Glutamatergic neuron (in vitro differentiated cells): ENCODE data around the gene KIT. TPM values are rescaled to one million over a fixed set of nuclear protein-coding genes. Genes with fewer than 3 reads are reported as not detected.

Experiments used
- DNase-seq: peaks from one replicate; pipeline ENCODE4 v3.0.0; 2022
- H3K27ac Mint-ChIP-seq: one replicate; pipeline ENCODE4 v1.8.0; 2020; ENCODE audit warnings: mild to moderate bottlenecking, mixed read lengths, inconsistent platforms; ENCODE audit not compliant: unreplicated experiment
- H3K27me3 Mint-ChIP-seq: one replicate; pipeline ENCODE4 v1.8.0; 2020; ENCODE audit warnings: mild to moderate bottlenecking, moderate library complexity, mixed read lengths, inconsistent platforms; ENCODE audit not compliant: unreplicated experiment
- H3K36me3 Mint-ChIP-seq: one replicate; pipeline ENCODE4 v1.8.0; 2020; ENCODE audit warnings: mild to moderate bottlenecking, mixed read lengths, inconsistent platforms; ENCODE audit not compliant: unreplicated experiment
- H3K4me1 Mint-ChIP-seq: one replicate; pipeline ENCODE4 v1.8.0; 2020; ENCODE audit warnings: mild to moderate bottlenecking, low read depth, mixed read lengths, inconsistent platforms; ENCODE audit not compliant: unreplicated experiment
- H3K4me3 Mint-ChIP-seq: one replicate; pipeline ENCODE4 v1.8.0; 2020; ENCODE audit warnings: mild to moderate bottlenecking, mixed read lengths, inconsistent platforms; ENCODE audit not compliant: unreplicated experiment
- H3K9me3 Mint-ChIP-seq: one replicate; pipeline ENCODE4 v1.8.0; 2020; ENCODE audit warnings: mild to moderate bottlenecking, moderate library complexity, mixed read lengths, inconsistent platforms; ENCODE audit not compliant: unreplicated experiment
- total RNA-seq: library from RNA; stranded (reverse); fragmentation: NEBNext Ultra II Directional; extraction: Animal tissue kit (Norgen Biotek cat#: 25700); gene quantifications from one replicate; pipeline ENCODE4 v1.2.1, GENCODE V29; 2021; ENCODE audit not compliant: unreplicated experiment
- TF ChIP-seq, protein P1 (sequence below): fragments of 200-600 bp; sonication (generic); IDR thresholded peaks from one replicate; pipeline ENCODE4 v1.5.0; 2021; ENCODE audit not compliant: partially characterized antibody, unreplicated experiment

Gene KIT
- total RNA-seq, 1 donor from 2014 or later: 3.0 TPM

DNA sequence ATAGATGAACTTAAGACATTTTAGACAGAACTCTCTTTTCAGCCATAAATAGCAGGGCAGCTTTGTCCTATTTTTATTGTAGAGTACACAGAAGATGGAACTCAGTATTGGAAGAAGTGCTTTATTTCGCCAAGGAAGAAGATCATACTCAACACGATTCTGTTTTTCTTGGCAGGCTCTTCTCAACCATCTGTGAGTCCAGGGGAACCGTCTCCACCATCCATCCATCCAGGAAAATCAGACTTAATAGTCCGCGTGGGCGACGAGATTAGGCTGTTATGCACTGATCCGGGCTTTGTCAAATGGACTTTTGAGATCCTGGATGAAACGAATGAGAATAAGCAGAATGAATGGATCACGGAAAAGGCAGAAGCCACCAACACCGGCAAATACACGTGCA is 37.6 kb downstream of the KIT start:
- TF ChIP-seq, protein P1, sequence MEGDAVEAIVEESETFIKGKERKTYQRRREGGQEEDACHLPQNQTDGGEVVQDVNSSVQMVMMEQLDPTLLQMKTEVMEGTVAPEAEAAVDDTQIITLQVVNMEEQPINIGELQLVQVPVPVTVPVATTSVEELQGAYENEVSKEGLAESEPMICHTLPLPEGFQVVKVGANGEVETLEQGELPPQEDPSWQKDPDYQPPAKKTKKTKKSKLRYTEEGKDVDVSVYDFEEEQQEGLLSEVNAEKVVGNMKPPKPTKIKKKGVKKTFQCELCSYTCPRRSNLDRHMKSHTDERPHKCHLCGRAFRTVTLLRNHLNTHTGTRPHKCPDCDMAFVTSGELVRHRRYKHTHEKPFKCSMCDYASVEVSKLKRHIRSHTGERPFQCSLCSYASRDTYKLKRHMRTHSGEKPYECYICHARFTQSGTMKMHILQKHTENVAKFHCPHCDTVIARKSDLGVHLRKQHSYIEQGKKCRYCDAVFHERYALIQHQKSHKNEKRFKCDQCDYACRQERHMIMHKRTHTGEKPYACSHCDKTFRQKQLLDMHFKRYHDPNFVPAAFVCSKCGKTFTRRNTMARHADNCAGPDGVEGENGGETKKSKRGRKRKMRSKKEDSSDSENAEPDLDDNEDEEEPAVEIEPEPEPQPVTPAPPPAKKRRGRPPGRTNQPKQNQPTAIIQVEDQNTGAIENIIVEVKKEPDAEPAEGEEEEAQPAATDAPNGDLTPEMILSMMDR: no peak
- H3K9me3 Mint-ChIP-seq: peaks cover 4% of the 10 kb centered on the region
- no peak for DNase-seq
- peaks cover 3% of the 10 kb centered on the region for H3K27me3 Mint-ChIP-seq
- no peak overlapping the region for H3K27ac Mint-ChIP-seq
- H3K4me1 Mint-ChIP-seq: peaks cover 8% of the 10 kb centered on the region
- H3K4me3 Mint-ChIP-seq: no peak overlapping the region
- peaks cover 3% of the 10 kb centered on the region for H3K36me3 Mint-ChIP-seq

DNA sequence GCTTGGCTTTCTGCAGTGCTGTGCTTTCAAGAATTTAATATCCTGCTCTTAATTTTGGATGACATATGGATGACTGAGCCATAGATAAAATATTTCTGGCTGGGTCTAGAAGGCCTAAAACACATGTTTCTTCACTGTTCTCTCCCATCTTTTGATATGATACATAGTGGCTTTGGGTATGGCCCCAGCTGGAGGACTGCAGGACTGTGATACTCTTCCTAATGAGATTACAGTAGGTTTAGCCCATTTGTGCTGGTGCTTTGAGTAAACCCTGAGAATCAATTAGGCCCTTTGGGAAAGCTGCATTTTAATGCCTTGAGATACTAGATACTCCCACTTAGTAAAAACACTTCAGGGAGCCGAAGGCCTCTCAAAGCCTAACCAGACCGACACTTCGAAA is 38.0 kb downstream of the KIT start:
- H3K9me3 Mint-ChIP-seq: peaks cover 4% of the 10 kb centered on the region
- H3K36me3 Mint-ChIP-seq: peaks cover 3% of the 10 kb centered on the region
- no peak overlapping the region for H3K4me3 Mint-ChIP-seq
- TF ChIP-seq, protein P1: no peak
- DNase-seq: no peak
- H3K27me3 Mint-ChIP-seq: peaks cover 3% of the 10 kb centered on the region
- peak overlapping the region; percentile 26 for H3K27ac Mint-ChIP-seq
- peaks cover 8% of the 10 kb centered on the region for H3K4me1 Mint-ChIP-seq

DNA sequence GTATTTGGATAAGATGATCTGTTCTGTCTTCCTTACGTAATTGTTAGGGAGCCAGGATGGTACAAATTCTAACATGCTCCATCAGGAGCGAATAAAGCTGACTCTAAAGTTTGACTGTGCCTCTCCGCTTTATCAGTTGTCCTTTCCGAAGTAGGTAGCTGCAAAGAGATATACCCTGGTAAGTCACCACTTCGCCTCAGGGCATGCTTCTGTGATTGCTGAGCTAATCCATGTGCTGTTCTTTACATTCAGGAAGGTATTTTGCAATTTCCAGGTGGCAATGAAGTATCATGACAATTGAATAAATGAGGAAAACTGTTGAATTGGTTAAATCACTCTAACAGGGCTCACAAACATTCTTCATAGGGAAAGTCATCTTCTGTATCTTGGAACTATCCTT is 38.9 kb downstream of the KIT start:
- H3K9me3 Mint-ChIP-seq: peaks cover 2% of the 10 kb centered on the region
- peaks cover 3% of the 10 kb centered on the region for H3K27me3 Mint-ChIP-seq
- peaks cover 3% of the 10 kb centered on the region for H3K36me3 Mint-ChIP-seq
- peaks cover 12% of the 10 kb centered on the region for H3K4me1 Mint-ChIP-seq
- no peak for DNase-seq
- TF ChIP-seq, protein P1: no peak
- H3K27ac Mint-ChIP-seq: no peak overlapping the region
- H3K4me3 Mint-ChIP-seq: no peak overlapping the region

DNA sequence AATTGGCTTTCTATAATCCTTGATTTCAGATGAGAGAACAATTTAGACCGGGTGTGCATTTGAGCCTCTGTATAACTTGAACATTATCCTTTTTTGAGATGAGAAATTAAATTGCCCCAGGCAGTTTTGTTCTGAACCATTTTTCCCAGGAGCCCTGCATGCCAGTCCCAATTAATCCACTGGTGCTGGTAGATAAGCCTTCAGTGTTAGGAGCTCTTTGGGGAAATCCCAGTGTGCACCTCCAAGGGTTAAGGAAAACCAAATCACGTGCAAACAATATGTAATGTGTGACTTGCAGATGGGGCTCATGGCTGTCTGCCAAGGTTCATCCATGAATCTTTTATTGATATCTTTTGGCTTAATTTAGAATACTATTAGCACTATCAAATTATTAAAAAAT is 43.2 kb downstream of the KIT start:
- no peak for DNase-seq
- Mint-ChIP-seq H3K27me3 (no peaks in the 10 kb centered on the region), H3K27ac (no peak overlapping the region), H3K4me1 (peaks cover 10% of the 10 kb centered on the region), H3K36me3 (no peaks in the 10 kb centered on the region), H3K9me3 (no peaks in the 10 kb centered on the region), H3K4me3 (no peak overlapping the region)
- TF ChIP-seq, protein P1: no peak

DNA sequence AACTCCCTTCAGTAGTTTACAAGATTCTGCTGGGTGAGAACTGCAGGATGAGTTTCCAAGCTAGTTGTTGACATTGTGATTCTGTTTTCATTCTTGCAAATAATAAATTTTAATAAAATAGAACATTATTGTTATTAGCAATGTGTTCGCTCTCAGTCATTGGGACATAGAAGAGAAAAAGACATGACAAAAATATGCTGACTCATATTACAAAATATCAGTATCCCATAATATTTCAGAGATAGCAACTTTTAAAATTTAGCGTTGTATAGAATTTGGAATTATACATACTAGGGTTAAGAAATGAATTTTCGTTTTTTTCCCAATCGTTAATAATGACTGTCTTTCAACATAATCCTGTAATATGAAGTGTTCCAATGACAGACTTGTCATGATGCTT is 45.4 kb downstream of the KIT start:
- Mint-ChIP-seq H3K9me3 (peaks cover 2% of the 10 kb centered on the region), H3K4me1 (peaks cover 4% of the 10 kb centered on the region), H3K27ac (no peak overlapping the region), H3K27me3 (no peaks in the 10 kb centered on the region), H3K36me3 (no peaks in the 10 kb centered on the region), H3K4me3 (no peak overlapping the region)
- TF ChIP-seq, protein P1: no peak
- DNase-seq: no peak
